HG03196 (cell line): ENCODE data around the gene CNIH3.

ENCODE experiments used
- ATAC-seq: cut with Tn5 transposase; IDR thresholded peaks from one replicate; pipeline ENCODE4 v1.9.1; 2021; ENCODE audit not compliant: unreplicated experiment

CNIH3 gene

GRCh38 chr1:224714553-224714952 is 98.4 kb downstream of the CNIH3 start:
- no peak for ATAC-seq

GRCh38 chr1:224718470-224719053 is 102.4 kb downstream of the CNIH3 start:
- ATAC-seq, result no peak

DNA sequence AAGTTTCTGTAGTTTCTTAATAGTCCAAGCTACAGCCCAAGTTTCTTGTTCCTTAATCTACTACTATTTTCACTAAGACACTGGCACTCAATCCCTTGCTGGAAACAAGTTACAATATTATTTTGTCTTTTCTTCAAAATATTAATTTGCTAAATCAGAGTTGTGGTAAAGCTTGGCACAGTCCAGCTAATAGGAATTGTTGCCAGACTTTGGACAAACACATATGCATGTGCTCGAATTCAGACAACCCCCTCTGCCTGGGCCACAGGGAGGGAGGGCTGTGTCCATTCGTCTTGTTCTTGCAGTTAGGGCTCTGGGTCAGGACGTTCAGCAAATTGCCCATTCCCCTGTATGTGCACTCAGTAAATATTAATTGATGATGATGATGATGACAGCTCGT is 103.6 kb downstream of the CNIH3 start:
- ATAC-seq, result no peak

DNA sequence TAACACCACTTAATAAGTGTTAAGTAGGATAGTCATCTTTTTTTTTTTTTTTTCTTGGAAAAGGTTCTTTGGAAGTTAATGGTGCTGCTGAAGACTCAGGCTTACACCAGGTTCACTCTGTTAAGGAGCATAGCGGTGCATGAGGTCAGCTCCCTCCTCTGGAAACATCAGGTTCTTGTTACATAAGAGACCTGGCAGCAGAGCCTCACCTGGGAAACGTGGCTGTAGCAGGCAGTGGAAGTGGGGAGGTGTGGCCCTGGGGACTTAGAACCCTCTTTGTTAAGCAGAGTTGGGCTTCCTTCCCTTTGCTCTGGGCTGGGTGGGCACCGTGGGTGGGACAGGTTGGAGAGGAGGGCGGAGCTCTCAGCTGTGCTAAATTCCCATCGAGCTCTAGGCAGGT is 104.1 kb downstream of the CNIH3 start:
- no peak for ATAC-seq

DNA sequence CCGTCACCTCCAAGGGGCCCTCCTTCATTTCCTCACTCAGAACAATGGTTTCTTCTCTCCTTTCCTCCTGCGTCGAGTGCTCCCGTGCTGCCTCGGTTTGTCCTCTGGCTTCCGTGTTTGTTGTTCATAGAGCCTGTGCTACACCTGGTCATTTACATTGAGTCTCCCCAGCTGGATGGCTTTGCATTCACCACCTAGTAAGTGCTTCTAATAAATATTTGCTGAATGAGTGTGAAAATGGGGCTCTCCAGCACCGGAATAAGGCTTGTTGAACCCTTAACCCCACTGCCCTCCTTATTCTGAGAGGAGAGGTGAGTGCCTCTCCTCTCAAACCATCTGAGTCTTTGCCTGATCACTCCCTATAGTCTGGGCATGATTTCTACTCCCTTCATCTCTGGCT is 104.9 kb downstream of the CNIH3 start:
- no peak for ATAC-seq

GRCh38 chr1:224722838-224723237 is 106.7 kb downstream of the CNIH3 start:
- no peak for ATAC-seq

- no peak for ATAC-seq
Measured at GRCh38 chr1:224724566-224724965, 108.4 kb downstream of the CNIH3 start.

DNA sequence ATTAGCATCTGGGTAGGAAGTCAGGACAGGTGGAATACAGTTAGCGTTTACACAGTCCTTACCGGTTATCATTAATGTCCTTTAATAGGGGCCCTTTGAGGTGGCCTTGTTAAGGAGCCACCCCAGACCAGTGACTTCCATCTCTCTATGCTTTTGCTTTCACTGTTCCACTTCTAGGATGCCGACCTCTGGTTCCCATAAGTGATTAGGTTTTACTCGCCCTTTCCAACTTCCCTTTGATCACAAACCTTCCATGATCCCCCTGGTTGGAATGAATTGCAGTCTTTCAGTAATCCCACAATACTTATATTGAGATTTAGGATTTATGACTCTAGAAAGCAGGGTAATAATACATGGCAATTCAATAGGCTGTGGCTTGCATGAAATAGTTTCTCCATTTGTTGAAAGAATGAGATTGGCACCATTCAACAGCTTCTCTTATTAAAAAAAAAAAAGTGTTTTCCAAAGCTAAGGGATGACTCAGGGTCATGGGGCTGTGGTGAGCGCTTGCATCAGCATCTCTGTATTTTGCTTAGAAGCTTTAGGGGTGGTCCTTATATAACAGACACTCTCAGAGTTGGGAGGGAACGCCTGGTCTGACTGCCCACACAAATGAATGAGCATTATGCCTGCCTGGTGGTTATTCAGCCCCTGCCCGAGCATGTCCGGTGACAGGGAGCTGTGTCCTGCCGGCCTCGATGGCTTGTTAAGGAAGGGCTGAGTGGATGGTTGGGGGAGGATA is 110.5 kb downstream of the CNIH3 start:
- no peak for ATAC-seq

- ATAC-seq, result no peak
Measured at GRCh38 chr1:224727351-224728289, 111.5 kb downstream of the CNIH3 start.

- no peak for ATAC-seq
Measured at GRCh38 chr1:224730540-224730939, 114.4 kb downstream of the CNIH3 start.

DNA sequence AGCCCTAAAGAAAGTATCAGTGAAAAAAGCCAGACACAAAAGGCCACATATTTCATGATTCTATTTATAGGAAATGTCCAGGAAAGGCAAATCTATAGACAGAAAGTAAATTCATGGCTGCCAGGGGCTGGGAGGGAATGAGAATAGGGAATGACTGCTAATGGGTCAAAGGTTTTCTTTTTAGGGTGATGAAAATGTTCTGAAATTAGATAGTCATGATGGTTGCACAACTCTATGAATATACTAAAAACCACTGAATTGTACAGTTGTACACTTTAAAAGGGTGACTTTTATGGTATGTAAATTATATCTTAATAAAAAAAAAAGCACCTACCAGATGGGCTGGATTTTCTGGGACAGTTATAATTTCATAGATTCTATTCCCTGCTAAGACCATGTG is 114.8 kb downstream of the CNIH3 start:
- ATAC-seq, result no peak

- no peak for ATAC-seq
Measured at GRCh38 chr1:224731633-224732032, 115.5 kb downstream of the CNIH3 start.

DNA sequence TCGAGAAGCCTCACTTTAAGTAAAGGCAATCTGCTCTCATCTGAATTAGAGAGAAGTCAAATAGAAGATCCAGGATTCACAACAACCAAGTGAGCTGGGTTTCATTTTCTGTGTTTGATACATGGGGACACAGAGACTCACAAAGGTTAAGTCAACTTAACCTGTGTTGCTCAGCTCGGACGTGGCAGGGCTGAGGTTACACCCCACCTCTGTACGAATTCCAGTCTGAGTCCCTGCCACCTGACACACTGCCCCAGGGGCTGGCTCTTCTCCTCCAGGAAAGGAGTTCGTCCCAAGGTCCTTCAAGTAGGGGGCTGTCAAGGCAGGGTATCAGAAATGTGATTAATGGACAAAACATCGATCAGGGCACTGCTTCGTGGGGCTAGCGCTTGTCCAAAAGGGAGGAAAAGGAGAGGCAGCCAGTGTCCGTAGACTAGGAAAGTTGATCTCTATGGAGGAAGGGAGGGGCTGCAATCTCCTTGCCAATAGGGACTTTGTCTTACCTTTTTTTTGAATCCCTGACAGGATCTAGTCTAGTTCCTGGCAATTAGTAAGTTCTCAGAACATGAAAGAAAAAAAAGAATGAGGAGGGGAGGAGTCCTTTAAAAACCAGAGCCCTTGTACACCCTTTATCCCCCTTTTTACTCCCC is 116.4 kb downstream of the CNIH3 start:
- no peak for ATAC-seq

DNA sequence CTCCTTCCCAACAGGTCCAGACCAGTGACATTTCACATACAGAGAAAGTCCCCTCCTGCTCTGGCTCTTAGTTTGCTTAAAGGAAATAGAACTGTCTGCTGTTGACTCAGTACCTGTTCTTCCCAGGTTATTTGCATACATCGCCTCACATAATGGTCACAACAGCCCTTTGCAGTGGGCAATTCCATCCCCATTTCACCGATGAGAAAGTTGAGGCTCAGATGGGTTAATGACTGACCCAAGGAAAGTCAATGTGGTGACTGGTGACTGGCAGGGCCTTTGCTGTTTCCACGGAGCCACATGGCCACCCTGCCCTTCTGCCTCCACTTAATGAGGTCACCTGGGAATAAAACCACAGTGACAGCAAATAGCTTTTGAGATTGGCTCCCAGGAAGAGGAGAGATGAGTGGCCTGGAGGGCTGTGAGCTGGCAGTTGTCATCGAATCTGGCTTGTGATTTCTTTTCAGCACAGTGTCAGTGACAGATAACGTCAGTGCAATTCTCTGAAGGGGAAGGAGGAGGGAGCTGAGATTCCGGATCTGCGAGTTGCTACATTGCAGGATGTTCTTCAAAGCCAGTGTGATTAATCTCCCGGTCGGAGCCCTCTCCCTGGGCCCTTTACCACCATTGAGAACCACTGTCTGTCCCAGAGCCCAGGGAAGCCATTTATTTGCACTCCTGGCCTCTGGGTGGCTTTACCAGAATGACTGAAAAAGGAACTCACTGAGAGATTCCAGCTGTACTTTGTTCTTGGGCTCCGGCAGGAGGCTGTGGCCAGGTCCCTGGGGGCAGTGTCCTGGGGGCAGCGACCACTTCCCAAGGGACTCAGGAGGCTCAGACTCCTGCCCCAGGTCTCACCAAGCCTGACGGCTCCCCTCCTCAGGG is 117.2 kb downstream of the CNIH3 start:
- ATAC-seq, result peak; percentile 65

- ATAC-seq, result no peak
Measured at GRCh38 chr1:224734261-224734935, 118.3 kb downstream of the CNIH3 start.

DNA sequence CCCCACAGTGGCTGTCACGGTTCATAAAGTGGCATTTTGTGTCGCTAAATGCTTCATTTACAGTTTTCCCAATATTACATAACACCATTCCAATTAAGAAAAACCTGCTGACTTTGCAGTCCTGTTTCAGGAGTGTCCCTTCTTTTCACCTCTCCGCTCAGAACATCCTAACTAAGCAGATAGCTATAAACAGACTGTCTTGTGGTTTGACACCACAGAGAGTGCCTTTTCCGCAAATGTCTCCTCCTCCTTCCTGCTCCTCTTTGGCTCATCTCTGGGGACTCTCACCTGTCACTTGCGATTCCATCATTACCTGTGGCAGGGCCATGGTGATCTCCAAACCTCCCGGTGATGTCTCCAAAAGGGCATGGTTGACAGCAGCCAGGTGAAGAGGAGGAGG is 119.0 kb downstream of the CNIH3 start:
- ATAC-seq, result no peak

DNA sequence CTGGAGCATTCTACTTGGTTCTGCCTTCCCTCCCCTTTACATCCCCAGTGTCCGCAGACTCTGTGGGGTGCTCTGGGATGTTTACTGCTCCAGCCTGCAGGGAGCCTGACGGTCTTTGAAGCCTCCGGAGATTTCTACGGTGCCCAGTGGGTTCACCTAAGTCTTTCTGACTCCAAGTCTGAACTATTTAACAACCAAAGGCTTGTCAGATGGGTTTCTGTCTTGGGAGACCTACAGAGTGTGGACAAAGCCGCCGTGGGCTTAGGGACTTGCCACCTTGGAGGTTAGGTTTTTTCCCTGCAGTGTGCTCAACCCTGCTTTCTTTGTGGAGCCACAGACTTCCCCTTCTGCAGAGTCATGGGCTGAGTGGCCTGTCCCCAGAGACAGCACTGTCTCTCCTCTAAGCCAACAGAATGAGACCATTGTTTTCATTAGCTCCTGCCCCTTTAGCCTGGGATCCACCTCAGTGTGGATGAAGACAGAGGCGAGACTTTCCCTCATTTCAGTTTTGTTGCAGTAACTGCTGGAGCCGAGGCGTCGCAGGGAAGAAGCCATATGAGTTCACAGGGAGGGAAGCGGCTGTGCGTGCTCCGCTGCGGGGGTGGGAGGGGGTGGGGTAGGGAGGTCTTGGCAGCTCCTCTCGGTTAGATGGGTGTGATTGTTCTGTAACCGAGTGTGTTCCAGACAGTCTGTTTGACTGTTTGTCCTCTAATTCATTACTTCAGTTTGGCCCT is 120.7 kb downstream of the CNIH3 start:
- ATAC-seq, result peak; percentile 53

DNA sequence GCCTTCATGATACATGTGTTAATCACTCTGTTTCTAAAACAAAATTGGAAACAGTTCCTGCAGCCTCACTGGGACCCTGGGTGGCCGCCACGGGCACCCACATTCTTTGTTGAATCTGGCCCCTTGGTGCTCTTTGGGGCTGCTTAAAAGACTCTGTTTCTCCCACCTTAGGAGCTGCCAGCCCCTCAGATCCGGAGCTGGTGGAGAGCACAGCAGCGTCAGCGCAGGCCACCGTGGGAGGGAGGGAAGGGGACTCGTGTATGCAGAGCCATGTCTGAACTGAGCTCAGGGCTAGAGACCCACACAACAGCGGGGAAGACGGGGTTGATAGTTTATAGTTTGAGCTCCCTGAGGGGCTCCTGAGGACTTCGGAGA is 121.2 kb downstream of the CNIH3 start:
- no peak for ATAC-seq
